GF-D8 (cell line): Measurements from ENCODE around the gene RAB40C.

Experiments used
- DNase-seq: peaks from one replicate; lab custom pipeline; 2025; lab: John Stamatoyannopoulos, UW

Gene RAB40C

GRCh38 chr16:668519-669171, 78.8 kb downstream of the RAB40C start:
- no peak for DNase-seq

GRCh38 chr16:669666-670065, 79.8 kb downstream of the RAB40C start:
- no peak for DNase-seq

DNA sequence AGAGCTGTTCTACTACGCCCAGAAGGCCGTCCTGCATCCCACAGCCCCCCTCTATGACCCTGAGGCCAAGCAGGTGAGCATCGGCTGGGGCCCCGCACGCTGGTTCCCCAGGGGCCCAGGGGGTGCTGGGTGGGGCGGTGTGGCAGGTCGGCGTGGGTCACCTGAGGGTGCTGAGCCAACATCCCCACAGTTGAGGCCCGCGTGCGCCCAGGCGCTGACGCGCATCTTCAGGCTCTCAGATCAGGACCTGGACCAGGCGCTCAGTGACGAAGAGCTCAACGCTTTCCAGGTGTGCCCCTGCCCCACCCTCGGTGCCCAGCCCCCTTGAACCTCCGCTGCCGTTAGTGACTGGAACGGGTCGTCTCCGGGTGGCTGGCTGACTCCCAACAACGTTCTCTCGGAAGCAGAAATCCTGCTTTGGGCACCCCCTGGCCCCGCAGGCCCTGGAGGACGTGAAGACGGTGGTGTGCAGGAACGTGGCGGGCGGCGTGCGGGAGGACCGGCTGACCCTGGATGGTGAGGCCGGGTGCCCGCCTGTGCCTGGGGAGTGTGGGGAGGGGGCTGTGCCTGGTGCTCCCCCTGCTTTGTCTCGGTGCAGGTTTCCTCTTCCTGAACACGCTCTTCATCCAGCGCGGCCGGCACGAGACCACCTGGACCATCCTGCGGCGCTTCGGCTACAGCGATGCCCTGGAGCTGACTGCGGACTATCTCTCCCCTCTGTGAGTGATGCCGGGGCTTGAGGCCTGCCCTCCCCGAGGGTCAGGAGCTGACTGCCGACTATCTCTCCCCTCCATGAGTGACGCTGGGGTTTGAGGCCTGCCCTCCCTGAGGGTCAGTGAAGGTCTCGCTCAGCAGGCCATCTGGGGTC, 80.9 kb downstream of the RAB40C start:
- no peak for DNase-seq

- no peak for DNase-seq
Observed at GRCh38 chr16:671353-672131, 81.7 kb downstream of the RAB40C start.

GRCh38 chr16:672371-672770, 82.5 kb downstream of the RAB40C start:
- no peak for DNase-seq

DNA sequence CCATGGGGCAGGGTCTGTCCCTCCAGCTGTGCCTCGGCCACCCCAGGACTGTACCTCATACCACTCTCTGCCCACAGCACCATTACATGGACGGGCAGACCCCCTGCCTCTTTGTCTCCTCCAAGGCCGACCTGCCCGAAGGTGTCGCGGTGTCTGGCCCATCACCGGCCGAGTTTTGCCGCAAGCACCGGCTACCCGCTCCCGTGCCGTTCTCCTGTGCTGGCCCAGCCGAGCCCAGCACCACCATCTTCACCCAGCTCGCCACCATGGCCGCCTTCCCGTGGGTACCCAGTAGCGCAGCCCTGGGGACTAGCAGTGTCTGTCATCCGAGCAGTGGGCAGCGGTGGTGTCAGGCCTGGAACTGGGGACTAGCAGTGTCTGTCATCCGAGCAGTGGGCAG, 83.0 kb downstream of the RAB40C start:
- DNase-seq, result no peak

DNA sequence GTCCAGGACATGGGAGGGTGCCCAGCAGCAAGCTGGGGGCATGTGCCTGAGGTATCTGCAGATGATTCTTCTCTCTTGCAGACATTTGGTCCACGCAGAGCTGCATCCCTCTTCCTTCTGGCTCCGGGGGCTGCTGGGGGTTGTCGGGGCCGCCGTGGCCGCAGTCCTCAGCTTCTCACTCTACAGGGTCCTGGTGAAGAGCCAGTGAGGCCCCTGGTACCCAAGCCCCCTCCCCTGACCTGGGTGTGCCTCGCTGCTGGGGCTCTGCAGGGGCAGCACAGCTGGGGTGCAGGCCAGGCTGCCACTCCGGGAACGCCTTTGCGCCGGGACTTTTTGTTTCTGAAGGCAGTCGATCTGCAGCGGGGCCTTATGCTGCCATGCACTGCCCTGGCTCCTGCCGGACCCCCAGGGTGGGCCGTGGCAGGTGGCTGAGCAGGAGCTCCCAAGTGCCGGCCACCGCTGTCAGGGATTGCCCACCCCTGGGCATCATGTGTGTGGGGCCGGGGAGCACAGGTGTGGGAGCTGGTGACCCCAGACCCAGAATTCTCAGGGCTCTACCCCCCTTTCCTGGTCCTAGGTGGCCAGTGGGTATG, 83.6 kb downstream of the RAB40C start:
- no peak for DNase-seq

DNA sequence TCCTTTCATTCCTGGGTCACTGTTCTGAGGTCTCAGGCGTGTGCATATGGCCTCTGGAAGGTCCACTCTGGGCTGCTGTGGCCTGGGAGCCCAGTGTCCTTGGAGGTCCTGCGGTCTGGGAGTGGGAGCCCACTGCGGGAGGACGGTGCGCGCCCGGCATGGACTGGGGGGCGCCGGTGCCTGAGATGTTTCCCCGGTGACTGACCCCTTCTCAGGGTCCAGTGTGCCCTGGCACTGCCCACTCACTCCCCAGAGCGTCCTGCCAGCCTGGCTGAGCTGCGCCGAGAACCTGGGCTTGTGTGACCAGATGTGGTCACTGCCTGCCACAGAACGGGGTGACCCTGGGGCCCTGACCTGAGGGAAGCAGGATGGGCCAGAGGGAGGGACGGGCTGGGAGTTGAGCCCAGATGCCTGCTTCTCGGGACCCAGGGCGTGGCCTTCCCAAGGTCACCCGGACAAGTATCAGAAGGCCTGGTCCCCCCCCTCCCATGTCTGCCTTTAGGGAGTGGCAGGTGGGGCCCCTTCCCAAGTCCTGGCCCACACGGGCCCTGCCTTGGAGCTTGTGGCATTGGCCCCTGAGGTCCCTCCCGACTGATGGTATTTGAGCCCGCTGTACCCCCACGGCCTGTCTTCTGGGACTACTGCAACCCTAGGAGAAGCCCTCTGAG, 84.5 kb downstream of the RAB40C start:
- DNase-seq, result no peak

GRCh38 chr16:674968-675883, 85.4 kb downstream of the RAB40C start, which contains the start of gene RHBDL1:
TSS of gene RHBDL1 (plus strand) at chr16:675671. CDS start at chr16:675791, 120 bp downstream.
- DNase-seq, result no peak

DNA sequence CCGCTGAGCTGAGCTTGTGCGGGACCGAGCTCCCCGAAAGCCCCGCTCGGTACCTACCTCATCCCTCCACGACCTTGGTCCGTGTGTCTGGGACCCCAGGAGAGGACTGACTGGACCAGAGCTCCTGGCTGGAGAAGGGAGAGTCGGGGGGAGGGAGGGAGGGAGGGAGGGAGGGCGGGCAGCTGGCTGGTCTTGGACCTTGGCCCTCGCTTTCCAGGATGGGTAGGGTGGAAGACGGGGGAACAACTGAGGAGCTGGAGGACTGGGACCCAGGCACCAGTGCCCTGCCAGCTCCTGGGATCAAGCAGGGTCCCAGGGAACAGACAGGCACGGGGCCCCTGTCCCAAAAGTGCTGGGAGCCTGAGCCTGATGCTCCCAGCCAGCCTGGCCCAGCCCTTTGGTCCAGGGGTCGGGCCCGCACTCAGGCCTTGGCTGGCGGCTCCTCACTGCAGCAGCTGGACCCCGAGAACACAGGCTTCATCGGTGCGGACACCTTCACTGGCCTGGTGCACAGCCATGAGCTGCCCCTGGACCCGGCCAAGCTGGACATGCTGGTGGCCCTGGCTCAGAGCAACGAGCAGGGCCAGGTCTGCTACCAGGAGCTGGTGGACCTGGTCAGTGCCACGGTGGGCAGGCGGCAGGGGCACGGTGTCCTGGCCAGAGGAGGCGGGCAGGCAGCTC, 86.2 kb downstream of the RAB40C start:
- DNase-seq, result no peak

- DNase-seq, result no peak
Observed at GRCh38 chr16:676565-676902, 86.7 kb downstream of the RAB40C start.

DNA sequence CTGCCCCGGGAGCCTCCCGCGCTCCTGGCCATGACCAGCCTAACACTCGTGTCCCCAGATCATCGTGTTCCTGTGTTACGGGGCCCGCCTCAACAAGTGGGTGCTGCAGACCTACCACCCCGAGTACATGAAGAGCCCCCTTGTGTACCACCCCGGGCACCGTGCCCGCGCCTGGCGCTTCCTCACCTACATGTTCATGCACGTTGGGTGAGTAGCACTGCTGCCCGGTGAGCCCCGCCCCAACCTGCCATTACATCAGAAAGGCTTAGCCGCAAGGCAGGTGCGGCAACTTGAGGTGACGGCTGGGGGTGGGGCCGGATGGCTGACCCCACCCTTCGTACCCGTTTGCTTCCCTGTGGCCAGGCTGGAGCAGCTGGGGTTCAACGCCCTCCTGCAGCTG, 87.0 kb downstream of the RAB40C start:
- no peak for DNase-seq

GRCh38 chr16:677316-678190, 87.7 kb downstream of the RAB40C start:
- DNase-seq, result no peak

- no peak for DNase-seq
Observed at GRCh38 chr16:678209-678857, 88.5 kb downstream of the RAB40C start.
